GM10248 (cell line): ENCODE data around the gene BSCL2.
A peak's percentile ranks its signal among the peaks of the same experiment; 100 is the strongest.

Source experiments
- CTCF ChIA-PET: fragments of 300-600 bp; sonication (Branson Sonifier 250); formaldehyde crosslinking; extraction: SDS; loops from one replicate; lab custom pipeline; 2021; ENCODE audit warnings: antibody characterized with exemption; lab: Yijun Ruan, JAX
- POLR2A ChIA-PET: fragments of 350-650 bp; sonication (Branson Sonifier 250); formaldehyde crosslinking; extraction: SDS; loops from one replicate; lab custom pipeline; 2020; ENCODE audit warnings: antibody characterized with exemption; lab: Yijun Ruan, JAX
- DNase-seq: peaks from one replicate; pipeline ENCODE4 v3.0.0; 2012; ENCODE audit errors: extremely low spot score
- TF ChIP-seq, protein P1 (sequence below): IDR thresholded peaks from 2 replicates; pipeline ENCODE4 v1.5.1; 2012; ENCODE audit warnings: mild to moderate bottlenecking, low read depth; ENCODE audit errors: extremely low read depth, missing control alignments, control extremely low read depth

BSCL2 gene

GRCh38 chr11:62727165-62727871 lies 20.1 kb upstream of the BSCL2 start, which contains the start of gene HNRNPUL2:
Gene HNRNPUL2 (minus strand): TSS chr11:62727457. CDS start chr11:62727156, 301 bp downstream.
- ChIA-PET POLR2A (interaction anchor here (0.6 to 2.1 kb wide), 14 partner anchors 13 to 153 kb away, joined by 3 to 21 read pairs (median 5); partner anchors contain the start of genes BSCL2, C11orf98, CSKMT and EEF1G), CTCF (interaction anchor here (1.0 to 5.7 kb wide), 8 partner anchors 12 to 154 kb away, joined by 3 to 24 read pairs (median 5); partner anchors contain the start of genes SLC3A2, TAF6L, TMEM179B and ZBTB3)
- TF ChIP-seq, protein P1, sequence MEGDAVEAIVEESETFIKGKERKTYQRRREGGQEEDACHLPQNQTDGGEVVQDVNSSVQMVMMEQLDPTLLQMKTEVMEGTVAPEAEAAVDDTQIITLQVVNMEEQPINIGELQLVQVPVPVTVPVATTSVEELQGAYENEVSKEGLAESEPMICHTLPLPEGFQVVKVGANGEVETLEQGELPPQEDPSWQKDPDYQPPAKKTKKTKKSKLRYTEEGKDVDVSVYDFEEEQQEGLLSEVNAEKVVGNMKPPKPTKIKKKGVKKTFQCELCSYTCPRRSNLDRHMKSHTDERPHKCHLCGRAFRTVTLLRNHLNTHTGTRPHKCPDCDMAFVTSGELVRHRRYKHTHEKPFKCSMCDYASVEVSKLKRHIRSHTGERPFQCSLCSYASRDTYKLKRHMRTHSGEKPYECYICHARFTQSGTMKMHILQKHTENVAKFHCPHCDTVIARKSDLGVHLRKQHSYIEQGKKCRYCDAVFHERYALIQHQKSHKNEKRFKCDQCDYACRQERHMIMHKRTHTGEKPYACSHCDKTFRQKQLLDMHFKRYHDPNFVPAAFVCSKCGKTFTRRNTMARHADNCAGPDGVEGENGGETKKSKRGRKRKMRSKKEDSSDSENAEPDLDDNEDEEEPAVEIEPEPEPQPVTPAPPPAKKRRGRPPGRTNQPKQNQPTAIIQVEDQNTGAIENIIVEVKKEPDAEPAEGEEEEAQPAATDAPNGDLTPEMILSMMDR, result no peak
- DNase-seq, result peak; percentile 98

DNA sequence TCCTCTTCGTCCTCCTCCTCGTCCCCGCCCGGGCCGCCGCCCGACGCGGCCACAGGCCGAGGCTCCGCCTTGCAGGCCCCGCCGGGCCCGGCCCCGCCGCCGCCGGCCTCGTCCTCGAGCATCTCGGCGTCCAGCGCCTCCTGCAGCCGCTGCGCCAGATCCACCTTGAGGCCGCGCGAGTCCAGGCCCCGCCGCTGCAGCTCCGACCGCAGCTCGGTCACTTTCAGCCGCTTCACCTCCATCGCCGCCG lies 19.6 kb upstream of the BSCL2 start:
- TF ChIP-seq, protein P1, result no peak
- POLR2A ChIA-PET, result interaction anchor here (0.6 to 2.1 kb wide), 10 partner anchors 13 to 153 kb away, joined by 3 to 21 read pairs (median 6); partner anchors contain the start of genes C11orf98, CSKMT, EEF1G and POLR2G
- DNase-seq, result no peak
- CTCF ChIA-PET, result interaction anchor here (1.0 to 5.7 kb wide), 8 partner anchors 11 to 154 kb away, joined by 3 to 24 read pairs (median 5); partner anchors contain the start of genes SLC3A2, TAF6L, TMEM179B and ZBTB3

GRCh38 chr11:62726156-62726914 lies 19.1 kb upstream of the BSCL2 start:
- CTCF ChIA-PET, result interaction anchor here (1.0 to 5.7 kb wide), 4 partner anchors 15 to 115 kb away, joined by 3 to 24 read pairs (median 10); partner anchors contain the start of genes TAF6L and TMEM179B
- no peak for DNase-seq
- POLR2A ChIA-PET, result interaction anchor here (1.2 to 2.1 kb wide), 7 partner anchors 13 to 152 kb away, joined by 3 to 21 read pairs (median 6); partner anchors contain the start of genes EEF1G, POLR2G, WDR74 and ZBTB3
- TF ChIP-seq, protein P1, result no peak

DNA sequence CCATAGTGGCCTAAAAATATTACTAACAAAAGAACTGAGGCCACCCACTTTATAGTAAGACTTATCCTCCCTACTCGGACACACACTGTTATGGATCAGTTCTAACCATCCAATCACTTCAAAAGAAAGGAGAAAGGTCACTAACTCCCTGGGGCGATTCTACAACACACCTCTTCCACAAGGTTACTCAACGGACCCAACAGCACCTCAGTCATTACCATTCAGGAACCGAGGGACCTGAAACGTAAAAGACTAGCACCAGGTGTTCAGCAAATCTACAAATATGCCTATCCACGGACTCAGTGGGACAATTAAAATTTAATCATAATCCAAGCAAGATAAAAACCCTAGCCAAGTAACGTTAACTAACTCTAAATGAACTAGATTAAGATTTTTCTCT lies 18.4 kb upstream of the BSCL2 start:
- DNase-seq, result no peak
- ChIA-PET POLR2A (interaction anchor here (1.2 kb wide), 1 partner anchor 12 kb away, joined by 5 read pairs; no protein-coding TSS in a partner anchor), CTCF (interaction anchor here (2.5 to 5.7 kb wide), 2 partner anchors 44 to 61 kb away, joined by 16 to 24 read pairs; partner anchors contain the start of genes TAF6L and TMEM179B)
- TF ChIP-seq, protein P1, result no peak

- ChIA-PET POLR2A (interaction anchor here (1.3 kb wide), 1 partner anchor 131 kb away, joined by 4 read pairs; no protein-coding TSS in a partner anchor), CTCF (interaction anchor here (1.4 to 2.4 kb wide), 3 partner anchors 11 to 30 kb away, joined by 3 to 10 read pairs (median 6); partner anchors contain the start of gene ZBTB3)
- DNase-seq, result no peak
- TF ChIP-seq, protein P1, result no peak
Observed at GRCh38 chr11:62724171-62724570, 16.9 kb upstream of the BSCL2 start.

GRCh38 chr11:62721994-62722393 lies 14.8 kb upstream of the BSCL2 start:
- TF ChIP-seq, protein P1, result no peak
- DNase-seq, result no peak
- POLR2A ChIA-PET, result no interaction called here
- CTCF ChIA-PET, result no interaction called here
